ENCODE results near the gene LPAR1.

LPAR1 gene

GRCh38 chr9:110844121-110844520 lies 194.1 kb downstream of the LPAR1 start:
- Histone ChIP-seq H3K9me3 (ENCODE audit: insufficient read depth, low read length) (no peaks in the 10 kb centered on the region), H3K4me2 (ENCODE audit: low read length) (no peak overlapping the region), H3K79me2 (ENCODE audit: low read length) (no peaks in the 10 kb centered on the region), H3K27ac (ENCODE audit: low read length) (no peak overlapping the region), H3K36me3 (replicated peaks; ENCODE audit: low read depth, low read length) (no peaks in the 10 kb centered on the region), H2AFZ (ENCODE audit: low read depth, low read length) (no peak overlapping the region), H4K20me1 (ENCODE audit: insufficient read depth, low read length) (no peaks in the 10 kb centered on the region), H3K4me1 (ENCODE audit: low read length) (no peaks in the 10 kb centered on the region), H3K4me3 (ENCODE audit: low read length) (no peak overlapping the region), H3K9ac (ENCODE audit: low read length) (no peak overlapping the region), H3K27me3 (ENCODE audit: low read depth, low read length) (no peaks in the 10 kb centered on the region)
- TF ChIP-seq, protein P1, sequence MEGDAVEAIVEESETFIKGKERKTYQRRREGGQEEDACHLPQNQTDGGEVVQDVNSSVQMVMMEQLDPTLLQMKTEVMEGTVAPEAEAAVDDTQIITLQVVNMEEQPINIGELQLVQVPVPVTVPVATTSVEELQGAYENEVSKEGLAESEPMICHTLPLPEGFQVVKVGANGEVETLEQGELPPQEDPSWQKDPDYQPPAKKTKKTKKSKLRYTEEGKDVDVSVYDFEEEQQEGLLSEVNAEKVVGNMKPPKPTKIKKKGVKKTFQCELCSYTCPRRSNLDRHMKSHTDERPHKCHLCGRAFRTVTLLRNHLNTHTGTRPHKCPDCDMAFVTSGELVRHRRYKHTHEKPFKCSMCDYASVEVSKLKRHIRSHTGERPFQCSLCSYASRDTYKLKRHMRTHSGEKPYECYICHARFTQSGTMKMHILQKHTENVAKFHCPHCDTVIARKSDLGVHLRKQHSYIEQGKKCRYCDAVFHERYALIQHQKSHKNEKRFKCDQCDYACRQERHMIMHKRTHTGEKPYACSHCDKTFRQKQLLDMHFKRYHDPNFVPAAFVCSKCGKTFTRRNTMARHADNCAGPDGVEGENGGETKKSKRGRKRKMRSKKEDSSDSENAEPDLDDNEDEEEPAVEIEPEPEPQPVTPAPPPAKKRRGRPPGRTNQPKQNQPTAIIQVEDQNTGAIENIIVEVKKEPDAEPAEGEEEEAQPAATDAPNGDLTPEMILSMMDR (IDR thresholded peaks at IDR 0.05; ENCODE audit: low read depth, low read length) = no peak
- TF ChIP-seq EZH2phosphoT487 (IDR thresholded peaks at IDR 0.05; ENCODE audit: low read depth) = no peak

DNA sequence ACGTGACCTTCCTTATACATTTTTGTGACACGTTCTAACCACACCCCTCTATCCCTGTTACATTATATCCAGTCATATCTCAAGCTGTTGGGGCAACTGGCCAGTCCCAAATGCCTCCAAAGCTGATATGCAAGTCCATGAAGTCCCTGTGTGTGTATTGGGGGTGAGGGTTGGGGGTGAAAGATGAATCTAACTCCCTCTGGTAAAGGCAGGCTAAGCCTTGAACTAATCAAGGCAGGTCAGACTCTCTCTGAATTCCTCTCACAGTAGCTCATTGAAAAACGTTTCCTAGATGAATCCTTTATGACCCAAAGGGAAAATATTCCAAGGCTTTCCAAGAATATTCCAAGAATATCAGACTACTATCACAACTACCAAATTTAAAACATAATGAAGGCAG lies 195.3 kb downstream of the LPAR1 start:
- Histone ChIP-seq H3K9me3 (ENCODE audit: insufficient read depth, low read length) (no peaks in the 10 kb centered on the region), H3K4me3 (ENCODE audit: low read length) (no peak overlapping the region), H2AFZ (ENCODE audit: low read depth, low read length) (no peak overlapping the region), H3K9ac (ENCODE audit: low read length) (no peak overlapping the region), H4K20me1 (ENCODE audit: insufficient read depth, low read length) (no peaks in the 10 kb centered on the region), H3K27ac (ENCODE audit: low read length) (no peak overlapping the region), H3K4me2 (ENCODE audit: low read length) (no peak overlapping the region), H3K79me2 (ENCODE audit: low read length) (no peaks in the 10 kb centered on the region), H3K36me3 (replicated peaks; ENCODE audit: low read depth, low read length) (no peaks in the 10 kb centered on the region), H3K27me3 (ENCODE audit: low read depth, low read length) (no peaks in the 10 kb centered on the region), H3K4me1 (ENCODE audit: low read length) (peaks cover 2% of the 10 kb centered on the region)
- no peak for TF ChIP-seq EZH2phosphoT487 (IDR thresholded peaks at IDR 0.05; ENCODE audit: low read depth)
- TF ChIP-seq, protein P1 (IDR thresholded peaks at IDR 0.05; ENCODE audit: low read depth, low read length) = no peak

DNA sequence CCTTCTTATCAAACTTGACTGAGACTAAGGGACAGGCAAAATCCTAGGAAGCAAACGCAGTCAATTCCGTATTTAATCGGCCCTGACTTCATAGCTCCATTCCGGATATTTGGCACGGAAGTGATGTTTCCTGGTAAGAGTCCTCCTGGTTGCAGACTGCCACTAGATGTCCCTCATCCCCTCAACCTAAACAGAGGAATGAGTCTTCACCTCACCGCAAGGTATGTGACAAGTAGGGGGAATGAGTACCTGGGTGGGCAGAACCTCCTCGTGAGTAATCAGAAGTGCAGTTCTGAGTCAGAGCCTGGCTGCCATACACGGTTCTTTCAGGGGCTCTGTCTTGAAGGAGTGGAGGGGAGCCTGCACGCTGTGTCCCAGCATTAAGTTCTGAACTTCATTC lies 196.1 kb downstream of the LPAR1 start:
- no peaks in the 10 kb centered on the region for H3K36me3 ChIP-seq (replicated peaks; ENCODE audit: low read depth, low read length)
- no peak overlapping the region for H3K4me2 ChIP-seq (ENCODE audit: low read length)
- H3K4me3 ChIP-seq (ENCODE audit: low read length) = no peak overlapping the region
- no peak for TF ChIP-seq EZH2phosphoT487 (IDR thresholded peaks at IDR 0.05; ENCODE audit: low read depth)
- TF ChIP-seq, protein P1 (IDR thresholded peaks at IDR 0.05; ENCODE audit: low read depth, low read length) = no peak
- H3K9me3 ChIP-seq (ENCODE audit: insufficient read depth, low read length) = no peaks in the 10 kb centered on the region
- H4K20me1 ChIP-seq (ENCODE audit: insufficient read depth, low read length) = no peaks in the 10 kb centered on the region
- peaks cover 10% of the 10 kb centered on the region for H3K4me1 ChIP-seq (ENCODE audit: low read length)
- no peaks in the 10 kb centered on the region for H3K27me3 ChIP-seq (ENCODE audit: low read depth, low read length)
- no peak overlapping the region for H3K27ac ChIP-seq (ENCODE audit: low read length)
- H3K9ac ChIP-seq (ENCODE audit: low read length) = no peak overlapping the region
- H3K79me2 ChIP-seq (ENCODE audit: low read length) = no peaks in the 10 kb centered on the region
- no peak overlapping the region for H2AFZ ChIP-seq (ENCODE audit: low read depth, low read length)

DNA sequence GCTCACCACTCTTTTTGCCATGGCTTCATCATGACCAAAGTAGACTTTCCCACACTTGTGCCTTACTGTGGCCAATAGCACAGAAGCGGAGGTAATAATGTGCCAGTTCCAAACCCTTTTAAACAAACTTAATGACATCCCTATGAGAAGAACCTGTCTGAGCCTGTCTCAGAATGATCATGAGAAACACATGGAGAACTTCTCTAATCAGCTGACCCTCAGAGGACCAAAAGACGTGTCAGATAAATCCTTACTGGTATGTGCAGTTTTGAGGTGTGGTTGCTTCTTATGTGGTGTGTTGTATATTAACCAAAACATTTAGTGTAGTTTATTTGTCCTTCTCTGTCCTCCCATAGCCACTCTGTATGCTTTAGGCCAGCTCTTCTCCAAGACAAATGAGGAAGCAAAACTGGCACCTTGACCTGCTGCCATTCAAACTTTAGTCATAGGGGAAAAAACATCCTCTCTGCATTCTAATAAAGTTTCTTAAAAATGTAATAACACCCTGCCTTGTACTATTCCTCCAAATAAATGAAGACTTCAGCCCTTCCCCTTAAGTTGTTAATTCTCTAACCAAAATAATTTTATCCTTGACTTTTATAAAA lies 200.8 kb downstream of the LPAR1 start:
- Histone ChIP-seq H3K4me3 (ENCODE audit: low read length) (no peak overlapping the region), H2AFZ (ENCODE audit: low read depth, low read length) (no peak overlapping the region), H3K27me3 (ENCODE audit: low read depth, low read length) (no peaks in the 10 kb centered on the region), H3K4me1 (ENCODE audit: low read length) (peaks cover 10% of the 10 kb centered on the region), H3K27ac (ENCODE audit: low read length) (no peak overlapping the region), H3K4me2 (ENCODE audit: low read length) (peak overlapping the region; percentile 12; the same call in 1 of the 2 replicates), H3K9ac (ENCODE audit: low read length) (no peak overlapping the region), H4K20me1 (ENCODE audit: insufficient read depth, low read length) (no peaks in the 10 kb centered on the region), H3K36me3 (replicated peaks; ENCODE audit: low read depth, low read length) (no peaks in the 10 kb centered on the region), H3K79me2 (ENCODE audit: low read length) (no peaks in the 10 kb centered on the region), H3K9me3 (ENCODE audit: insufficient read depth, low read length) (no peaks in the 10 kb centered on the region)
- TF ChIP-seq, protein P1 (IDR thresholded peaks at IDR 0.05; ENCODE audit: low read depth, low read length) = no peak
- TF ChIP-seq EZH2phosphoT487 (IDR thresholded peaks at IDR 0.05; ENCODE audit: low read depth) = no peak
